ENCODE results near the gene PIK3C2G. TPM values are rescaled to one million over a fixed set of nuclear protein-coding genes. Genes with fewer than 3 reads are reported as not detected.

The PIK3C2G gene
- polyA plus RNA-seq, 1 donor (not counting 4 experiments of a cell fraction or from before 2014, with no cell fraction given), result 3.7 TPM

DNA sequence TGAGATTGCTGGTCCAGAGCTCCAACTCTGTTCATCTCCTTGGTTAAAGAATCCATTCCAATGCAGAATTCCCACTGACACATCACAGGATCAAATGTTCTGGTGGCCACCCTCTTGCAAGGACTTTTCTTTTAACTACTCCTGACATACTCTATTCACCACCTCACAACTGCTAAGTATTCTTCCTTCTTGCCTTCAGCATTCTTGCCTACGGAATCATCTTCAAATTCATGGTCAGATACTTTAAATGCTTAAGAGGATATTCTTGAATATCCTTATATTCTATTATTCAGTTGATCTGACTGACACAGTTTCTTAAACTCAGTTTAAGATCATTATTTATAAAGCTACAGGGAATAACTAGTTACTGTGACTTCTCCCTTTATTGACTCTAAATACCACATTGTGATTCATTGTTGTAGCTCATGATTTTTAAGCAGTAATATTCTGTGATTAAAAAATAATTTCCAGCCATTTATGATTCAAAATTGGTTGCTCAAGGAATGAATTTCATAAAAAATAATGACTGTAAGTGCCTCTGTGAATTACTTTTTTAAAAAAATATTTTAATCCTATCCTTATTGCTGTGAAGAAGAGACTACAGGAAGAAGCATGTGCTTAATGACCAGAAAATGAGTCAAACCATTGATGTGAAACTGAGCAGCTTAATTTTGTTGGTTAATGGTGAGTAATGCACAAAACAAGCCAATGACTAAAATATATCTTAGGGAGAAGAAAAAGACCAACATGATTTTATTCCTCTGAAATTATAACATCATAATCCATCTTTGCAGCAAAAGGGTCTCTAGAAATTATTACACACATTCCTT lies 207.1 kb downstream of the PIK3C2G start:
- dilution Hi-C loops (cut with MboI; ENCODE audit: extremely low pct_ligation_motif_present, low sequenced_read_pairs), result no loop called here
- peak overlapping the region; percentile 42 for H3K27ac ChIP-seq (ENCODE audit: control insufficient read depth, insufficient read depth, low read length)
- no peaks in the 10 kb centered on the region for H3K27me3 ChIP-seq (ENCODE audit: control insufficient read depth, extremely low read depth, insufficient read depth, low read length)

DNA sequence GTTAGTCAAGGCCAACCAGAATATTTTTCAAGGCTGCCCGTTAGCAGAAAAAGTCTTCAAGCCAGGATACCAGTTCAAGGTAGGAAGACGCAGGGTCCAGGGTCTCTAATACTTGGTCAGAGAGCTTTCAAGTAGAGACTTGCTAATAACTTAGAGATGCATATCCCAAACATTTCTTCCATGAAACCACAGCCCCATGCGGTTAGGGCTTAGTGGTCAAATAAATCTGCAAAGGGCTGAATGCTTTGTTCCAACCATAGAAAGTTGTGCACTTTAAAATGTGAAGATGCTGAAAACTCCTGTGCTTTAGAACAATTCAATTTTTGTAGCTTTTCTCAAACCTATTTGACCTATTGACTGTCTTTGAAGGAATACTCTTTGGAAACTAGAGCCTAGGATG lies 208.9 kb downstream of the PIK3C2G start:
- Histone ChIP-seq H3K27me3 (ENCODE audit: control insufficient read depth, extremely low read depth, insufficient read depth, low read length) (no peaks in the 10 kb centered on the region), H3K4me1 (ENCODE audit: control insufficient read depth, extremely low read depth, insufficient read depth, low read length) (peaks cover 10% of the 10 kb centered on the region), H3K9me1 (ENCODE audit: control insufficient read depth, extremely low read depth, insufficient read depth, low read length) (no peaks in the 10 kb centered on the region), H3K4me3 (ENCODE audit: control insufficient read depth in 2 of 3, extremely low read depth in 1 of 3, insufficient read depth in 2 of 3, low read depth in 1 of 3, low read length in 3 of 3) (no peak overlapping the region), H3K27ac (ENCODE audit: control insufficient read depth, insufficient read depth, low read length) (no peak overlapping the region), H3K9ac (ENCODE audit: control insufficient read depth, extremely low read depth, insufficient read depth, low read length) (no peak overlapping the region), H3K4me2 (ENCODE audit: control insufficient read depth, extremely low read depth, insufficient read depth, low read depth, low read length) (no peak overlapping the region), H3K9me3 (ENCODE audit: control insufficient read depth, low read depth, low read length) (no peaks in the 10 kb centered on the region), H3K79me2 (ENCODE audit: control insufficient read depth, insufficient read depth, low read length) (no peaks in the 10 kb centered on the region), H4K20me1 (ENCODE audit: control insufficient read depth, extremely low read depth, insufficient read depth, low read length) (no peaks in the 10 kb centered on the region), H3K36me3 (ENCODE audit: control insufficient read depth in 2 of 2, extremely low read depth in 1 of 2, insufficient read depth in 2 of 2, low read length in 2 of 2) (no peaks in the 10 kb centered on the region), H2AFZ (ENCODE audit: control insufficient read depth, low read length) (no peak overlapping the region)
- dilution Hi-C loops (cut with MboI; ENCODE audit: extremely low pct_ligation_motif_present, low sequenced_read_pairs), result no loop called here
- no peak for DNase-seq (ENCODE audit: low read depth, low spot score)
- TF ChIP-seq, protein P1, sequence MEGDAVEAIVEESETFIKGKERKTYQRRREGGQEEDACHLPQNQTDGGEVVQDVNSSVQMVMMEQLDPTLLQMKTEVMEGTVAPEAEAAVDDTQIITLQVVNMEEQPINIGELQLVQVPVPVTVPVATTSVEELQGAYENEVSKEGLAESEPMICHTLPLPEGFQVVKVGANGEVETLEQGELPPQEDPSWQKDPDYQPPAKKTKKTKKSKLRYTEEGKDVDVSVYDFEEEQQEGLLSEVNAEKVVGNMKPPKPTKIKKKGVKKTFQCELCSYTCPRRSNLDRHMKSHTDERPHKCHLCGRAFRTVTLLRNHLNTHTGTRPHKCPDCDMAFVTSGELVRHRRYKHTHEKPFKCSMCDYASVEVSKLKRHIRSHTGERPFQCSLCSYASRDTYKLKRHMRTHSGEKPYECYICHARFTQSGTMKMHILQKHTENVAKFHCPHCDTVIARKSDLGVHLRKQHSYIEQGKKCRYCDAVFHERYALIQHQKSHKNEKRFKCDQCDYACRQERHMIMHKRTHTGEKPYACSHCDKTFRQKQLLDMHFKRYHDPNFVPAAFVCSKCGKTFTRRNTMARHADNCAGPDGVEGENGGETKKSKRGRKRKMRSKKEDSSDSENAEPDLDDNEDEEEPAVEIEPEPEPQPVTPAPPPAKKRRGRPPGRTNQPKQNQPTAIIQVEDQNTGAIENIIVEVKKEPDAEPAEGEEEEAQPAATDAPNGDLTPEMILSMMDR (optimal IDR thresholded peaks at IDR 0.05 in 1 of 3, IDR thresholded peaks at IDR 0.05 in 1 of 3, conservative IDR thresholded peaks at IDR 0.05 in 1 of 3; ENCODE audit: extremely low read depth in 1 of 3, insufficient read depth in 2 of 3, low read length in 3 of 3), result no peak
- no peak for TF ChIP-seq EZH2 (IDR thresholded peaks at IDR 0.05; ENCODE audit: low read length)
- FAIRE-seq, result no peak

More for the DNA sequence above, 207.1 kb downstream of the PIK3C2G start:
- H3K79me2 ChIP-seq (ENCODE audit: control insufficient read depth, insufficient read depth, low read length), result no peaks in the 10 kb centered on the region
- no peak overlapping the region for H2AFZ ChIP-seq (ENCODE audit: control insufficient read depth, low read length)
- no peak overlapping the region for H3K4me2 ChIP-seq (ENCODE audit: control insufficient read depth, extremely low read depth, insufficient read depth, low read depth, low read length)
- H3K9ac ChIP-seq (ENCODE audit: control insufficient read depth, extremely low read depth, insufficient read depth, low read length), result no peak overlapping the region
- peaks cover 10% of the 10 kb centered on the region for H3K4me1 ChIP-seq (ENCODE audit: control insufficient read depth, extremely low read depth, insufficient read depth, low read length)
- no peak overlapping the region for H3K4me3 ChIP-seq (ENCODE audit: control insufficient read depth in 2 of 3, extremely low read depth in 1 of 3, insufficient read depth in 2 of 3, low read depth in 1 of 3, low read length in 3 of 3)
- H3K36me3 ChIP-seq (ENCODE audit: control insufficient read depth in 2 of 2, extremely low read depth in 1 of 2, insufficient read depth in 2 of 2, low read length in 2 of 2), result no peaks in the 10 kb centered on the region
- DNase-seq (ENCODE audit: low read depth, low spot score) (peak; percentile 41), FAIRE-seq (peak; percentile 39)
- H3K9me3 ChIP-seq (ENCODE audit: control insufficient read depth, low read depth, low read length), result no peaks in the 10 kb centered on the region
- no peaks in the 10 kb centered on the region for H3K9me1 ChIP-seq (ENCODE audit: control insufficient read depth, extremely low read depth, insufficient read depth, low read length)
- no peaks in the 10 kb centered on the region for H4K20me1 ChIP-seq (ENCODE audit: control insufficient read depth, extremely low read depth, insufficient read depth, low read length)
- TF ChIP-seq, protein P1 (optimal IDR thresholded peaks at IDR 0.05 in 1 of 3, IDR thresholded peaks at IDR 0.05 in 1 of 3, conservative IDR thresholded peaks at IDR 0.05 in 1 of 3; ENCODE audit: extremely low read depth in 1 of 3, insufficient read depth in 2 of 3, low read length in 3 of 3), result no peak
- TF ChIP-seq EZH2 (IDR thresholded peaks at IDR 0.05; ENCODE audit: low read length), result no peak

Data from keratinocyte (primary cell).